Neuronal stem cell (in vitro differentiated cells): ENCODE measurements around the gene PDK3.

Experiments
- DNase-seq: peaks from one replicate; pipeline ENCODE4 v3.0.0-alpha.2; 2013; ENCODE audit warnings: low spot score
- H2AFZ ChIP-seq: one replicate; pipeline ENCODE4 v1.6.1; 2013; ENCODE audit warnings: mild to moderate bottlenecking, low read length, inconsistent platforms
- H2AK5ac ChIP-seq: 2 replicates; pipeline ENCODE4 v1.6.1; 2013; ENCODE audit warnings: low read depth, mild to moderate bottlenecking, inconsistent platforms, low read length, moderate library complexity, mixed read lengths
- H2BK120ac ChIP-seq: 2 replicates; pipeline ENCODE4 v1.6.1; 2013; ENCODE audit warnings: low read depth, mild to moderate bottlenecking, inconsistent platforms, low read length, moderate library complexity, mixed read lengths
- H2BK12ac ChIP-seq: one replicate; pipeline ENCODE4 v1.6.1; 2013; ENCODE audit warnings: low read length, inconsistent platforms
- H2BK15ac ChIP-seq: 2 replicates; pipeline ENCODE4 v1.6.1; 2013; ENCODE audit warnings: mild to moderate bottlenecking, low read length, inconsistent platforms, mixed read lengths
- H2BK5ac ChIP-seq: one replicate; pipeline ENCODE4 v1.6.1; 2013; ENCODE audit warnings: inconsistent platforms, mild to moderate bottlenecking, low read length, moderate library complexity
- H3K14ac ChIP-seq: one replicate; pipeline ENCODE4 v1.6.1; 2013; ENCODE audit warnings: low read length, inconsistent platforms
- H3K18ac ChIP-seq: 2 replicates; pipeline ENCODE4 v1.6.1; 2013; ENCODE audit warnings: low read length, inconsistent platforms
- H3K23ac ChIP-seq: 2 replicates; pipeline ENCODE4 v1.6.1; 2013; ENCODE audit warnings: low read depth, mild to moderate bottlenecking, mixed read lengths, low read length, inconsistent platforms; ENCODE audit not compliant: poor library complexity
- H3K27ac ChIP-seq: replicated peaks from 3 replicates; pipeline ENCODE4 v1.5.1; 2013; ENCODE audit warnings: low read length, inconsistent platforms
- H3K27me3 ChIP-seq, 3 experiments: 2 replicates each; pipeline ENCODE4 v1.6.1; 2013; ENCODE audit warnings: low read length in 3 of 3, mild to moderate bottlenecking in 2 of 3, inconsistent platforms in 1 of 3, low read depth in 1 of 3, mixed read lengths in 1 of 3, moderate library complexity in 1 of 3; ENCODE audit not compliant: control insufficient read depth in 3 of 3, insufficient read depth in 3 of 3
- H3K36me3 ChIP-seq, 2 donors: replicated peaks in 1 of 2; 2 replicates each; pipeline ENCODE4 v1.6.1; 2013; ENCODE audit warnings: low read length in 2 of 2; ENCODE audit not compliant: control insufficient read depth in 2 of 2, insufficient read depth in 2 of 2
- H3K4ac ChIP-seq: 2 replicates; pipeline ENCODE4 v1.6.1; 2013; ENCODE audit warnings: inconsistent platforms, mild to moderate bottlenecking, low read length, moderate library complexity
- H3K4me1 ChIP-seq, 2 donors: 1 replicate in 1 of 2; 2 replicates in 1 of 2; pipeline ENCODE4 v1.6.1; 2013; ENCODE audit warnings: low read length in 2 of 2, low read depth in 1 of 2; ENCODE audit not compliant: control insufficient read depth in 2 of 2, insufficient read depth in 1 of 2
- H3K4me2 ChIP-seq: one replicate; pipeline ENCODE4 v1.6.1; 2013; ENCODE audit warnings: mild to moderate bottlenecking, low read length, inconsistent platforms; ENCODE audit not compliant: insufficient read depth, poor library complexity, severe bottlenecking
- H3K4me3 ChIP-seq, 2 donors: 2 replicates each; pipeline ENCODE4 v1.5.1; 2013; ENCODE audit warnings: low read length in 2 of 2, mild to moderate bottlenecking in 2 of 2, inconsistent platforms in 1 of 2, moderate library complexity in 1 of 2
- H3K79me1 ChIP-seq: one replicate; pipeline ENCODE4 v1.6.1; 2013; ENCODE audit warnings: low read depth, mild to moderate bottlenecking, inconsistent platforms, low read length, moderate library complexity
- H3K9ac ChIP-seq: one replicate; pipeline ENCODE4 v1.6.1; 2013; ENCODE audit warnings: mild to moderate bottlenecking, low read depth, low read length, inconsistent platforms; ENCODE audit not compliant: poor library complexity
- H3K9me3 ChIP-seq, 2 donors: replicated peaks in 1 of 2; 2 replicates each; pipeline versions ENCODE3 to v1.6.1; 2013; ENCODE audit warnings: low read length in 2 of 2, mild to moderate bottlenecking in 2 of 2, inconsistent platforms in 1 of 2, low read depth in 1 of 2, mixed read lengths in 1 of 2, moderate library complexity in 1 of 2; ENCODE audit not compliant: control insufficient read depth in 2 of 2, insufficient read depth in 1 of 2
- H4K8ac ChIP-seq: one replicate; pipeline ENCODE4 v1.6.1; 2013; ENCODE audit warnings: low read depth, mild to moderate bottlenecking, inconsistent platforms, low read length, moderate library complexity
- H4K91ac ChIP-seq: one replicate; pipeline ENCODE4 v1.6.1; 2013; ENCODE audit warnings: low read length, low read depth, mild to moderate bottlenecking, inconsistent platforms; ENCODE audit not compliant: poor library complexity
- WGBS, 2 donors: extraction: QIAGEN DNeasy Blood & Tissue Kit; methylation state at CpG; one replicate each; pipeline ENCODE4 v1.1.7; 2013; ENCODE audit warnings: missing lambda C conversion rate in 2 of 2, mixed read lengths in 1 of 2; ENCODE audit not compliant: insufficient read length in 2 of 2, insufficient replicate concordance in 1 of 2; ENCODE audit errors: extremely low coverage in 2 of 2; 5-methylcytosine and 5-hydroxymethylcytosine counted together

PDK3 gene

DNA sequence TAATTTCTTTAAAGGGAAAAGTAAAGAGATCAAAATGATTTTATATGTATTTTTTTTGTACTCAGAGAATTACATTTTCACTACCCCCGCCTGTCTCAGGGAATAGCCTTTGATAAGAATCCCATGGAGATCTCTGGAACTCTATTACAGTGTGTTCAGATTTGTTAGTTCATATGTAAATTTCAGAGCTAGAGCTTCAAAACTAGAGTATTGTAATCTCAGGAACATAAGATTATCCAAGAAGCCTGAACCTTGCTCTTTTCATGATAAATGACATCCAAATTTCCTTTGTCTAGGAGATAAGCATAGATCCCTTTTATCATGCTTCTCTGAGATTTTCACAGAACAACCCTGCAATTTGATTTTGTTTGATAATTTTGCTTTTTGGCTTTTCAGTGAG, 82.9 kb downstream of the PDK3 start:
- H3K4me2 ChIP-seq: no peak overlapping the region
- no CpG with 5 or more reads among the region's 1 CpG for WGBS, 2 donors
- H3K4me3 ChIP-seq: no peak overlapping the region

DNA sequence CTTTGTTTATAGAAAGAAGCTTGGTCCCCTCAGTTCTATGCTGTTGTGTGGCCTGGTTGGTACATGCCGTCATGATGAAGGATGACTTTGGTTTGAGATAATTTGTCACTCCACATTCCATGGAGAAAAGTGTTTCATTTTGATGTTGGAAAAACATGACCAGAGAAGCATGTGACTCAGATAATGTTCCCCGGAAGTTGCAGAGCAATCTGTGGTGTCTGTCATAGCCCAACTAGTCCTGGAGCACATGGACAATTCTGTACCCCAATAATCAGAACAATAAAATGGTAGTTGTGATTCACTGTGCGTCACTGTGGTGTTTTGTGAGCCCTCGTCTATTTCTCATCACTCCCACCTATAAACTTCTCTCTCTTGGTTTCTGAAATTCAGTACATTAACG, 85.1 kb downstream of the PDK3 start:
- Histone ChIP-seq H3K23ac (no peak overlapping the region), H3K27me3 (no peaks in the 10 kb centered on the region), H3K4me2 (no peak overlapping the region), H2AK5ac (no peak overlapping the region), H3K4ac (no peak overlapping the region), H4K91ac (no peak overlapping the region), H3K27ac (no peak overlapping the region), H3K4me1 (no peaks in the 10 kb centered on the region), H2BK120ac (no peak overlapping the region), H2BK12ac (no peak overlapping the region), H2BK15ac (no peak overlapping the region), H3K14ac (no peak overlapping the region), H3K79me1 (no peaks in the 10 kb centered on the region), H2AFZ (no peak overlapping the region), H2BK5ac (no peak overlapping the region), H3K36me3 (no peaks in the 10 kb centered on the region), H3K18ac (no peak overlapping the region), H3K9me3 (no peaks in the 10 kb centered on the region), H4K8ac (no peak overlapping the region), H3K4me3 (no peak overlapping the region), H3K9ac (no peak overlapping the region)
- no peak for DNase-seq
- WGBS, 2 donors: no CpG with 5 or more reads among the region's 5 CpGs

More for the DNA sequence above, 82.9 kb downstream of the PDK3 start:
- Histone ChIP-seq H2AFZ (no peak overlapping the region), H2BK15ac (no peak overlapping the region), H4K91ac (no peak overlapping the region), H3K14ac (no peak overlapping the region), H3K27ac (no peak overlapping the region), H3K27me3 (no peaks in the 10 kb centered on the region), H3K18ac (no peak overlapping the region), H3K23ac (no peak overlapping the region), H3K9ac (no peak overlapping the region), H3K4me1 (no peaks in the 10 kb centered on the region), H4K8ac (no peak overlapping the region), H2BK5ac (no peak overlapping the region), H3K9me3 (no peaks in the 10 kb centered on the region), H3K79me1 (no peaks in the 10 kb centered on the region), H3K36me3 (no peaks in the 10 kb centered on the region), H3K4ac (no peak overlapping the region), H2BK120ac (no peak overlapping the region), H2AK5ac (no peak overlapping the region), H2BK12ac (no peak overlapping the region)
- DNase-seq: no peak

DNA sequence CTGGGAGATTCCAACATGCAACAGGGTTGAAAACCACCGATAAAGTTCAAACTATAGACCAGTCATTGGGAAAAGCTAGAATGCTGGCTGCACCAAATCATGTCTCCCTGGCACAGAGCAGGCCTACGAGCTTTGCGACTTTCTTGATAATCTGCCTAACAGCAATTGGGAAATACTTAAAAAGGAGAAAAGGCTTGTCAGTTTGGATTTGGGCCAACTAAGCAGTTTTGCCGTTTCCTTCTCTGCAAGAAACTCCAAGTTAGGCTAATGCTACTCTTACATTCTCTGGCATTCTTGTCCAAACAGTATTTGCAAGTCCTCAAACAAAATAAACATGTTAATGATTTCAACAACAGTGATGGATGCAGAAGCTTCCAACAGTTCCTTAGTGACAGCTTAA, 87.9 kb downstream of the PDK3 start:
- no peak overlapping the region for H2BK15ac ChIP-seq

DNA sequence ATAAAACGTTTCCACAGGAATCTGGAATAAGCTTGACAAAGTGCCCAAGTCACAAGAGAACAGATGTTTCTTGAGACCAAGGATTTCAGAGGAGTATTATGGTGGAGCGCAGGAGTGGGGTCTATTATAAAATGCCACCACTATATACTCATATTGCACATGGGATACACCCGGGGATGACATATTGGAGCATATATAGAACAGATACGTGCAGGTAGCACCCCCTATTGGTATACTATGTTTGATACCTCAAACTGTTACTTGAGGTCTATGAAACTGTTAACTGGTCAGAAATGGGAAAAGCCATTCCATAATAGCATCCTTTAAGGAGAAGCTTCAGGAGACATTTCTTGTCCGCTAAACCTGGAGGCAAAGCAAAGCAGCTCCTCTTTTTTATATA, 96.0 kb downstream of the PDK3 start:
- Histone ChIP-seq H4K91ac (no peak overlapping the region), H3K9me3 (no peaks in the 10 kb centered on the region), H2BK5ac (no peak overlapping the region), H3K9ac (no peak overlapping the region), H2BK15ac (no peak overlapping the region), H3K18ac (no peak overlapping the region), H2AFZ (no peak overlapping the region), H3K36me3 (no peaks in the 10 kb centered on the region), H3K23ac (no peak overlapping the region), H2BK12ac (no peak overlapping the region), H3K79me1 (no peaks in the 10 kb centered on the region), H4K8ac (no peak overlapping the region), H2AK5ac (no peak overlapping the region), H3K14ac (no peak overlapping the region), H3K4me2 (no peak overlapping the region), H3K27ac (no peak overlapping the region), H3K4ac (no peak overlapping the region), H3K4me3 (no peak overlapping the region), H3K4me1 (no peaks in the 10 kb centered on the region), H2BK120ac (no peak overlapping the region), H3K27me3 (no peaks in the 10 kb centered on the region)
- no peak for DNase-seq
- WGBS, 2 donors: no CpG with 5 or more reads among the region's 5 CpGs

More for the DNA sequence above, 87.9 kb downstream of the PDK3 start:
- H2BK120ac ChIP-seq: no peak overlapping the region
- no peak overlapping the region for H2BK5ac ChIP-seq
- no peak overlapping the region for H3K9ac ChIP-seq
- no peak overlapping the region for H3K4ac ChIP-seq
- no peak overlapping the region for H3K23ac ChIP-seq
- H3K9me3 ChIP-seq: no peaks in the 10 kb centered on the region
- H3K36me3 ChIP-seq: no peaks in the 10 kb centered on the region
- H3K27me3 ChIP-seq: no peaks in the 10 kb centered on the region
- H2AFZ ChIP-seq: no peak overlapping the region
- no peak overlapping the region for H2AK5ac ChIP-seq
- DNase-seq: no peak
- no peak overlapping the region for H2BK12ac ChIP-seq
- no peak overlapping the region for H3K14ac ChIP-seq
- H3K79me1 ChIP-seq: no peaks in the 10 kb centered on the region
- H3K27ac ChIP-seq: no peak overlapping the region
- no peak overlapping the region for H3K4me2 ChIP-seq
- no CpG with 5 or more reads among the region's 4 CpGs for WGBS, 2 donors
- H3K18ac ChIP-seq: no peak overlapping the region
- H3K4me1 ChIP-seq: no peaks in the 10 kb centered on the region
- H4K91ac ChIP-seq: no peak overlapping the region
- H3K4me3 ChIP-seq: no peak overlapping the region
- H4K8ac ChIP-seq: no peak overlapping the region
